HepG2 (cell line): Measurements from ENCODE around the gene PNKD. TPM values are rescaled to one million over a fixed set of nuclear protein-coding genes. Genes with fewer than 3 reads are reported as not detected.

Experiments
- ATAC-seq: fragments of 200-7000 bp; cut with Tn5 transposase; 3 replicates; pipeline ENCODE4 v1.9.1; 2020; ENCODE audit warnings: mild to moderate bottlenecking, moderate library complexity
- BruUV-seq: library from RNA; stranded (reverse); fragments of 400-500 nt; replicated peaks from 2 replicates; lab custom pipeline; 2021; lab: Mats Ljungman, UMichigan
- CTCF ChIA-PET: fragments of 300-600 bp; formaldehyde crosslinking; extraction: SDS; loops from one replicate; lab custom pipeline; 2021; ENCODE audit warnings: low total read pairs, inconsistent platforms, low intra/inter-chr PET ratio; lab: Yijun Ruan, JAX
- POLR2A ChIA-PET: fragments of 350-600 bp; sonication (Branson Sonifier 250); formaldehyde crosslinking; loops from one replicate; lab custom pipeline; 2020; ENCODE audit warnings: antibody characterized with exemption, inconsistent platforms; lab: Yijun Ruan, JAX
- DNase-seq: peaks from one replicate; pipeline ENCODE4 v3.0.0-alpha.2; 2015; ENCODE audit warnings: low spot score
- FAIRE-seq: peaks from 3 replicates; lab custom pipeline; 2011; peaks lifted over from hg19 to GRCh38; lab: Jason Lieb, UNC
- H2AFZ ChIP-seq: one replicate; pipeline ENCODE4 v1.6.1; 2011; ENCODE audit warnings: low read length, inconsistent platforms
- H3K27ac ChIP-seq: fragments of 300-600 bp; 3 replicates; pipeline ENCODE4 v1.8.0; 2011; ENCODE audit warnings: mixed run types, mild to moderate bottlenecking, mixed read lengths, low read length, inconsistent platforms; ENCODE audit not compliant: insufficient read depth; ENCODE audit errors: extremely low read length
- H3K27me3 ChIP-seq, 2 experiments: fragments of 200-600 bp in 1 of 2; 2 replicates in 1 of 2; 3 replicates in 1 of 2; pipeline versions ENCODE4 v1.6.0 to v1.8.0; 2011; ENCODE audit warnings: low read length in 2 of 2, mild to moderate bottlenecking in 2 of 2, moderate library complexity in 2 of 2, inconsistent platforms in 1 of 2; ENCODE audit not compliant: insufficient read depth in 2 of 2, control insufficient read depth in 1 of 2
- H3K36me3 ChIP-seq, 2 experiments: fragments of 200-600 bp in 1 of 2; replicated peaks in 1 of 2; 2 replicates in 1 of 2; 3 replicates in 1 of 2; pipeline versions ENCODE4 v1.5.1 to v1.8.0; 2011; ENCODE audit warnings: low read length in 2 of 2, inconsistent platforms in 1 of 2; ENCODE audit not compliant: insufficient read depth in 2 of 2, control insufficient read depth in 1 of 2
- H3K4me1 ChIP-seq: 2 replicates; pipeline ENCODE4 v1.5.1; 2012; ENCODE audit warnings: low read length, inconsistent platforms; ENCODE audit not compliant: insufficient read depth
- H3K4me2 ChIP-seq: 2 replicates; pipeline ENCODE4 v1.6.0; 2011; ENCODE audit warnings: low read depth, low read length, inconsistent platforms
- H3K4me3 ChIP-seq, 3 experiments: fragments of 200-600 bp in 1 of 3; sonication (generic), shearing (Covaris generic) in 1 of 3; replicated peaks in 1 of 3; 2 replicates each; pipeline ENCODE4 v1.5.1; 2011 to 2016; ENCODE audit warnings: low read length in 3 of 3, inconsistent platforms in 2 of 3, low read depth in 2 of 3, mild to moderate bottlenecking in 2 of 3, control low read depth in 1 of 3, mixed read lengths in 1 of 3; ENCODE audit not compliant: insufficient read depth in 1 of 3
- H3K79me2 ChIP-seq: one replicate; pipeline ENCODE4 v1.6.1; 2011; ENCODE audit warnings: low read length, inconsistent platforms; ENCODE audit not compliant: insufficient read depth
- H3K9ac ChIP-seq: 2 replicates; pipeline ENCODE4 v1.6.0; 2011; ENCODE audit warnings: mild to moderate bottlenecking, low read depth, low read length, inconsistent platforms; ENCODE audit not compliant: insufficient read depth
- H3K9me3 ChIP-seq: 2 replicates; pipeline ENCODE4 v1.5.1; 2012; ENCODE audit warnings: mild to moderate bottlenecking, low read length
- H4K20me1 ChIP-seq: 2 replicates; pipeline ENCODE4 v1.6.0; 2011; ENCODE audit warnings: inconsistent platforms, mild to moderate bottlenecking, low read length, moderate library complexity; ENCODE audit not compliant: insufficient read depth
- CEBPB ChIP-seq: IDR thresholded peaks from 2 replicates; pipeline ENCODE4 v1.6.1; 2011; ENCODE audit warnings: low read depth, low read length, improper control_type of control experiment, borderline replicate concordance
- CEBPG ChIP-seq: IDR thresholded peaks from 2 replicates; pipeline ENCODE4 v1.6.1; 2016
- ESRRA ChIP-seq: sonication (generic); formaldehyde crosslinking; IDR thresholded peaks from 2 replicates; pipeline ENCODE4 v1.5.1; 2020; ENCODE audit warnings: mild to moderate bottlenecking, low read depth, missing genetic modification reagents
- HNF4A ChIP-seq: sonication (generic); formaldehyde crosslinking; IDR thresholded peaks from 2 replicates; pipeline ENCODE4 v1.4.0; 2020; ENCODE audit warnings: missing genetic modification reagents
- NR2F1 ChIP-seq, 2 experiments: fragments of 450-650 bp in 1 of 2; formaldehyde crosslinking in 1 of 2; IDR thresholded peaks; 2 replicates each; pipeline versions ENCODE4 v1.5.0 to v1.6.1; 2016 to 2020; ENCODE audit warnings: mild to moderate bottlenecking in 1 of 2, missing compliant biosample characterization in 1 of 2, missing genetic modification reagents in 1 of 2, moderate library complexity in 1 of 2
- SATB2 ChIP-seq: sonication (generic); formaldehyde crosslinking; IDR thresholded peaks from 2 replicates; pipeline ENCODE4 v1.5.0; 2020; ENCODE audit warnings: missing genetic modification reagents
- ZNF207 ChIP-seq: fragments of 450-650 bp; IDR thresholded peaks from 2 replicates; pipeline ENCODE4 v1.6.1; 2016; ENCODE audit warnings: antibody characterized with exemption, borderline replicate concordance
- ZNF891 ChIP-seq: sonication (generic); formaldehyde crosslinking; IDR thresholded peaks from 2 replicates; pipeline ENCODE4 v1.5.0; 2020; ENCODE audit warnings: mild to moderate bottlenecking, missing genetic modification reagents
- WGBS: methylation state at CpG from one replicate; pipeline ENCODE4 v1.1.6; 2017; ENCODE audit warnings: low lambda C conversion rate; 5-methylcytosine and 5-hydroxymethylcytosine counted together
- in situ Hi-C: cut with HindIII; loops from 2 replicates; pipeline ENCODE4 v1.10.0; 2017; ENCODE audit warnings: low pct_unique_long_range_greater_than_20kb; ENCODE audit not compliant: extremely low pct_ligation_motif_present
- intact Hi-C: fragments of 100-400 bp; cut with micrococcal nuclease; formaldehyde crosslinking; loops from one replicate; pipeline ENCODE4 v1.10.0; 2022; ENCODE audit not compliant: unreplicated experiment
- polyA plus RNA-seq, 8 experiments: library from polyadenylated mRNA; depleted of rRNA in 3 of 8; stranded (reverse) in 7 of 8; unstranded in 1 of 8; fragments of >200 nt; fragmentation: Illumina TruSeq in 4 of 8; extraction: Trizol in 4 of 8; gene quantifications; 2 replicates each; pipeline versions ENCODE4 v1.2.1 to v1.2.3, GENCODE V29; 2011 to 2016; ENCODE audit warnings: low read depth in 4 of 8, missing spikeins in 1 of 8, mixed read lengths in 1 of 8; ENCODE audit not compliant: insufficient read depth in 1 of 8
- total RNA-seq, 5 experiments: library from RNA; depleted of rRNA; stranded (reverse); fragments of >200 nt; fragmentation: Illumina TruSeq; extraction: Trizol; gene quantifications; 2 replicates each; pipeline ENCODE4 v1.2.3, GENCODE V29; 2016; ENCODE audit warnings: low read depth in 1 of 5
- TF ChIP-seq, protein P1 (sequence below): sonication (generic); formaldehyde crosslinking; IDR thresholded peaks from 2 replicates; pipeline ENCODE4 v1.4.0; 2020; ENCODE audit warnings: low read depth, mild to moderate bottlenecking, missing genetic modification reagents
- TF ChIP-seq, protein P2 (sequence below): sonication (generic); formaldehyde crosslinking; IDR thresholded peaks from 2 replicates; pipeline ENCODE4 v1.4.0; 2020; ENCODE audit warnings: missing genetic modification reagents

Gene PNKD
- total and polyA plus RNA-seq, 2 of the 13 experiments (the other 11 are each of a cell fraction or from before 2014, with no cell fraction given): 55.9 to 80.4 TPM

DNA sequence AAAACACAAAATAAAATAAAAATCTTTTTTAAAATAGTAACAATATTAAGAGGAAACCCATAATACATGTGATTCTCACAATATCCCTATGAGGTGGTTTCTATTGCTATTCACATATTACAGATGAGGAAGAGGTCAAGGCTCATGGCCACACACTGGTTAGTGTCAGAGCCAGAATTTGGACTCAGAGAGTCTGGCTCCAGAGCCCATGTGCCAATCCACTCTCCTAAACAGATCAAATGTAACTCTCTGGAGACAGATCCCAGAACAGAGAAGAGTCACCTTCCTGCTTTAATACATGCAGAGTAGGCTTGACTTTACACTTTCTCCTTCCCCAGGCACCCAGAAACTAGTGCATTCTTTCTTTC lies 101.6 kb downstream of the PNKD start:
- Histone ChIP-seq H3K79me2 (no peaks in the 10 kb centered on the region), H3K9ac (no peak overlapping the region), H3K4me2 (no peak overlapping the region), H3K36me3 (no peaks in the 10 kb centered on the region), H4K20me1 (no peaks in the 10 kb centered on the region), H3K9me3 (no peaks in the 10 kb centered on the region), H3K27ac (no peak overlapping the region), H3K4me3 (no peak overlapping the region)
- FAIRE-seq: peak; percentile 23
- POLR2A ChIA-PET: no interaction called here
- intact Hi-C loops: no loop called here
- in situ Hi-C loops: no loop called here
- BruUV-seq: no TSS peak
- TF ChIP-seq HNF4A (CRISPR knock-in tag): 0 out of 2 replicates have a peak, but pooled peaks have one; percentile 12
- TF ChIP-seq NR2F1 (CRISPR knock-in tag; IDR thresholded peaks at IDR 0.05): 0 out of 4 replicates have a peak, but pooled peaks of 1 of the 2 experiments have one; percentile 18
- TF ChIP-seq SATB2: no peak
- TF ChIP-seq, all 625 proteins: peak for 2
- Histone ChIP-seq H3K27me3 (peaks cover under 1 to 2% of the 10 kb centered on the region in 2 experiments; a peak in 1 of 5 replicates), H2AFZ (no peak overlapping the region), H3K4me1 (peaks cover 49% of the 10 kb centered on the region)
- DNase-seq (peak; percentile 41), ATAC-seq (peak; percentile 59)
- CTCF ChIA-PET: no interaction called here

DNA sequence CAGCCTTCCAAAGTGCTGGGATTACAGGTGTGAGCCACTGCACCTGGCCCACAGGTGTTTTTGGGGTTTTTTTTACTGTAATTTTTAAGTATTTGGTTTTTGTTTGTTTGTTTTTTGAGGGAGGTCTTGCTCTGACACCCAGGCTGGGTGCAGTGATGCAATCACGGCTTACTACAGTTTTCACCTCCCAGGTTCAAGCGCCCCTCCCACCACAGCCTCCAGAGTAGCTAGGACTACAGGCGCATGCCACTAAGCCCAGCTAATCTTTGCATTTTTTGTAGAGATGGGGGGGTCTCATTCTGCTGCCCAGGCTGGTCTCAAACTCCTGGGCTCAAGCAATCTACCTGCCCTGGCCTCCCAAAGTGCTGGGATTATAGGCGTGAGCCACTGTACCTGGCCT lies 104.5 kb downstream of the PNKD start:
- 19% methylated on average over 4 of the region's 4 CpGs for WGBS
- H3K9ac ChIP-seq: no peak overlapping the region
- TF ChIP-seq, protein P1, sequence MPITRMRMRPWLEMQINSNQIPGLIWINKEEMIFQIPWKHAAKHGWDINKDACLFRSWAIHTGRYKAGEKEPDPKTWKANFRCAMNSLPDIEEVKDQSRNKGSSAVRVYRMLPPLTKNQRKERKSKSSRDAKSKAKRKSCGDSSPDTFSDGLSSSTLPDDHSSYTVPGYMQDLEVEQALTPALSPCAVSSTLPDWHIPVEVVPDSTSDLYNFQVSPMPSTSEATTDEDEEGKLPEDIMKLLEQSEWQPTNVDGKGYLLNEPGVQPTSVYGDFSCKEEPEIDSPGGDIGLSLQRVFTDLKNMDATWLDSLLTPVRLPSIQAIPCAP (CRISPR knock-in tag): no peak
- TF ChIP-seq CEBPB (peak; percentile 59; the same call in 1 of the 2 replicates), ZNF207 (no peak), SATB2 (no peak), ZNF891 (CRISPR knock-in tag) (no peak), ESRRA (CRISPR knock-in tag) (no peak), CEBPG (CRISPR knock-in tag) (peak; percentile 58; the same call in 1 of the 2 replicates)
- TF ChIP-seq, protein P2, sequence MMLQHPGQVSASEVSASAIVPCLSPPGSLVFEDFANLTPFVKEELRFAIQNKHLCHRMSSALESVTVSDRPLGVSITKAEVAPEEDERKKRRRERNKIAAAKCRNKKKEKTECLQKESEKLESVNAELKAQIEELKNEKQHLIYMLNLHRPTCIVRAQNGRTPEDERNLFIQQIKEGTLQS (CRISPR knock-in tag): 0 out of 2 replicates have a peak, but pooled peaks have one; percentile 19
- TF ChIP-seq, all 625 proteins: peak for 3
- H3K27me3 ChIP-seq: peaks cover 2 to 6% of the 10 kb centered on the region in 2 experiments; a peak in 2 of 5 replicates
- CTCF ChIA-PET: no interaction called here
- no peak for FAIRE-seq
- H4K20me1 ChIP-seq: no peaks in the 10 kb centered on the region
- POLR2A ChIA-PET: no interaction called here
- DNase-seq: no peak
- no peaks in the 10 kb centered on the region for H3K9me3 ChIP-seq
- H3K79me2 ChIP-seq: no peaks in the 10 kb centered on the region
- H3K27ac ChIP-seq: no peak overlapping the region
- in situ Hi-C loops: no loop called here
- no peaks in the 10 kb centered on the region for H3K36me3 ChIP-seq
- BruUV-seq: no TSS peak
- H3K4me2 ChIP-seq: no peak overlapping the region
- peaks cover 45% of the 10 kb centered on the region for H3K4me1 ChIP-seq
- intact Hi-C loops: no loop called here
- H3K4me3 ChIP-seq: no peak overlapping the region
- H2AFZ ChIP-seq: no peak overlapping the region
- ATAC-seq: no peak
